GM23338 (cell line): ENCODE results near the gene RNF187. TPM values are rescaled to one million over a fixed set of nuclear protein-coding genes. Genes with fewer than 3 reads are reported as not detected.

Source experiments
- ATAC-seq: fragments of 200-7000 bp; cut with Tn5 transposase; 3 replicates; pipeline ENCODE4 v1.9.1; 2020
- DNase-seq: peaks from one replicate; pipeline ENCODE4 v3.0.0-alpha.2; 2015; ENCODE audit warnings: low spot score
- H2AFZ ChIP-seq: fragments of 200-600 bp; sonication (generic); 2 replicates; pipeline ENCODE4 v1.8.0; 2016; ENCODE audit warnings: antibody characterized with exemption, mild to moderate bottlenecking, moderate library complexity
- H3F3A ChIP-seq: fragments of 200-600 bp; sonication (generic); replicated peaks from 2 replicates; pipeline ENCODE4 v1.8.0; 2017; ENCODE audit warnings: antibody characterized with exemption, mixed run types, low read depth
- H3K27ac ChIP-seq: fragments of 200-600 bp; sonication (generic); 2 replicates; pipeline ENCODE4 v1.6.1; 2016; ENCODE audit warnings: low read depth
- H3K27me3 ChIP-seq: fragments of 200-600 bp; sonication (generic); 2 replicates; pipeline ENCODE4 v1.8.0; 2016; ENCODE audit warnings: mild to moderate bottlenecking, mixed run types, moderate library complexity; ENCODE audit not compliant: insufficient read depth
- H3K36me3 ChIP-seq: fragments of 200-600 bp; sonication (generic); 2 replicates; pipeline ENCODE4 v1.8.0; 2016; ENCODE audit warnings: mild to moderate bottlenecking; ENCODE audit not compliant: insufficient read depth
- H3K4me1 ChIP-seq: fragments of 200-600 bp; sonication (generic); 2 replicates; pipeline ENCODE4 v1.8.0; 2016; ENCODE audit warnings: mild to moderate bottlenecking, moderate library complexity; ENCODE audit not compliant: insufficient read depth
- H3K4me2 ChIP-seq: fragments of 200-600 bp; sonication (generic); 2 replicates; pipeline ENCODE4 v1.7.1; 2017; ENCODE audit warnings: mixed run types
- H3K4me3 ChIP-seq: fragments of 200-600 bp; sonication (generic); 2 replicates; pipeline ENCODE4 v1.6.1; 2016; ENCODE audit warnings: mixed run types
- H3K79me2 ChIP-seq: fragments of 200-600 bp; sonication (generic); replicated peaks from 2 replicates; pipeline ENCODE4 v1.8.0; 2017; ENCODE audit warnings: mild to moderate bottlenecking; ENCODE audit not compliant: insufficient read depth
- H3K9me2 ChIP-seq: fragments of 200-600 bp; sonication (generic); 2 replicates; pipeline ENCODE4 v1.8.0; 2017; ENCODE audit not compliant: insufficient read depth
- H4K20me1 ChIP-seq: fragments of 200-600 bp; sonication (generic); replicated peaks from 2 replicates; pipeline ENCODE4 v1.8.0; 2017; ENCODE audit warnings: mild to moderate bottlenecking; ENCODE audit not compliant: insufficient read depth
- H3K27ac Mint-ChIP-seq: 2 replicates; pipeline ENCODE4 v1.8.0; 2020; ENCODE audit warnings: inconsistent platforms, mild to moderate bottlenecking, moderate library complexity, mixed read lengths
- H3K27me3 Mint-ChIP-seq: 3 replicates; pipeline ENCODE4 v1.8.0; 2022; ENCODE audit warnings: low read depth, mild to moderate bottlenecking, moderate library complexity, mixed read lengths, inconsistent platforms; ENCODE audit not compliant: insufficient read depth, poor library complexity
- H3K36me3 Mint-ChIP-seq: 3 replicates; pipeline ENCODE4 v1.8.0; 2021; ENCODE audit warnings: low read depth, mild to moderate bottlenecking, inconsistent platforms, moderate library complexity, mixed read lengths
- H3K4me1 Mint-ChIP-seq: 3 replicates; pipeline ENCODE4 v1.8.0; 2020; ENCODE audit warnings: mild to moderate bottlenecking, inconsistent platforms, mixed read lengths
- H3K4me3 Mint-ChIP-seq: 3 replicates; pipeline ENCODE4 v1.8.0; 2021; ENCODE audit warnings: moderate library complexity, mild to moderate bottlenecking, inconsistent platforms, mixed read lengths
- H3K9me3 Mint-ChIP-seq: 3 replicates; pipeline ENCODE4 v1.8.0; 2020; ENCODE audit warnings: moderate library complexity, mild to moderate bottlenecking, inconsistent platforms, mixed read lengths
- CREB1 ChIP-seq: fragments of 250-450 bp; sonication (Bioruptor Pico); IDR thresholded peaks from 2 replicates; pipeline ENCODE4 v1.5.0; 2020; ENCODE audit warnings: low read depth, mild to moderate bottlenecking, moderate library complexity
- EZH2 ChIP-seq: fragments of 200-600 bp; sonication (generic); IDR thresholded peaks from one replicate; pipeline ENCODE4 v1.8.0; 2017; ENCODE audit warnings: antibody characterized with exemption, mild to moderate bottlenecking, low read depth; ENCODE audit not compliant: unreplicated experiment
- EZH2phosphoT487 ChIP-seq: fragments of 200-600 bp; sonication (generic); IDR thresholded peaks from one replicate; pipeline ENCODE4 v1.8.1; 2018; ENCODE audit warnings: antibody characterized with exemption; ENCODE audit not compliant: unreplicated experiment
- JUNB ChIP-seq: IDR thresholded peaks from one replicate; pipeline ENCODE4 v1.6.1; 2016; ENCODE audit warnings: antibody characterized with exemption; ENCODE audit not compliant: unreplicated experiment
- NANOG ChIP-seq: IDR thresholded peaks from 2 replicates; pipeline ENCODE4 v1.6.1; 2016; ENCODE audit warnings: antibody characterized with exemption, borderline replicate concordance
- POLR2AphosphoS5 ChIP-seq: IDR thresholded peaks from 2 replicates; pipeline ENCODE4 v1.6.1; 2016; ENCODE audit warnings: antibody characterized with exemption, low read depth
- STAT1 ChIP-seq: IDR thresholded peaks from one replicate; pipeline ENCODE4 v1.6.1; 2016; ENCODE audit warnings: antibody characterized with exemption; ENCODE audit not compliant: unreplicated experiment
- ZNF114 ChIP-seq: fragments of 250-450 bp; sonication (Bioruptor Pico); IDR thresholded peaks from 2 replicates; pipeline ENCODE4 v1.5.0; 2020; ENCODE audit warnings: mild to moderate bottlenecking, moderate library complexity
- ZNF331 ChIP-seq: fragments of 250-450 bp; sonication (Bioruptor Pico); IDR thresholded peaks from 2 replicates; pipeline ENCODE4 v1.5.0; 2020; ENCODE audit warnings: low read depth, mild to moderate bottlenecking, moderate library complexity
- polyA plus RNA-seq: library from polyadenylated mRNA; unstranded; fragments of >200 nt; fragmentation: Nextera tagmentation; extraction: Ambion mirVana; gene quantifications from 2 replicates; pipeline ENCODE4 v1.2.1, GENCODE V29; 2016
- total RNA-seq: library from RNA; depleted of rRNA; stranded (reverse); fragments of >200 nt; shearing (Covaris generic); gene quantifications from 2 replicates; pipeline ENCODE4 v1.2.3, GENCODE V29; 2014
- TF ChIP-seq, protein P1 (sequence below): IDR thresholded peaks from one replicate; pipeline ENCODE4 v1.6.1; 2018; ENCODE audit warnings: antibody characterized with exemption; ENCODE audit not compliant: unreplicated experiment
- TF ChIP-seq, protein P2 (sequence below): IDR thresholded peaks from 2 replicates; pipeline ENCODE4 v1.6.1; 2016; ENCODE audit warnings: antibody characterized with exemption
- TF ChIP-seq, protein P3 (sequence below), 2 experiments: fragments of 200-600 bp in 1 of 2; sonication (generic) in 1 of 2; conservative IDR thresholded peaks; 2 replicates each; pipeline versions ENCODE4 v1.5.1 to v1.6.1; 2016 to 2017; ENCODE audit warnings: antibody characterized with exemption in 2 of 2, low read depth in 2 of 2, mild to moderate bottlenecking in 2 of 2, moderate library complexity in 1 of 2

Gene RNF187
- total and polyA plus RNA-seq, 2 experiments from 2014 or later, result 24.8 to 55.3 TPM

DNA sequence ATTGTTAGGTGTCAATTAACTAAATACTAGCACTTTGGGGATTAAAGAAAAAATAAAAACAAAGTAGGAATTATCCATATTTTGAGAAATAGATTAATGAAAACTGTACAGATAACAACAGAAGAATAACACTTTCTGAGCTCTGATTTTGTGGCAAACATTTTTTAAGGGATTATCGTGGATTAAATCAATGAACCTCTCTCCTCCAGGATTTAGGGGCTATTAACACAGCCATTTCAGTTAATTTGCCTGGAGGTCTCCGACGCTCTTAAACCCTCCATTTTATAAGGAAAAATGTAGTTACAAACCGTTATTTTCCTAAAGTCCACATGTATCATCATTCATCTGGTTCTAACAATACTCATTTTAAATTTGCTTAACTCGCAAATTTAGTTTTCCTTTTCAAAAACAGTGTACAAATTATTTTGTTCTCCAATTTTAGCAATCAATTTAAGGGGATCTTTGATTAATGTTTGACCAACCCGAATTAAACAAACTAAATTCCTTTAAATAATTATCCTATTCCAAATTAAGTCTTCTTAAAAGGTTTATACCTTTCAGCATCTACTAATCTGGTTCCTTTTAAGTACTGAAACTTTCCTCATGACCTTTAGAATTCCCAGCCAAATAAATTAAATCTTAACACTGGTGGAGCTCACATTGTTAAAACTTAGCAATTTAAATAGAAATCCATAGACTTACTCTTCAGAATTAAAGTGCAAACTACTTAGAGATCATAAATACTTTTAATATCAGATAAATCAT lies 30.7 kb upstream of the RNF187 start (continued):
- TF ChIP-seq, protein P1, sequence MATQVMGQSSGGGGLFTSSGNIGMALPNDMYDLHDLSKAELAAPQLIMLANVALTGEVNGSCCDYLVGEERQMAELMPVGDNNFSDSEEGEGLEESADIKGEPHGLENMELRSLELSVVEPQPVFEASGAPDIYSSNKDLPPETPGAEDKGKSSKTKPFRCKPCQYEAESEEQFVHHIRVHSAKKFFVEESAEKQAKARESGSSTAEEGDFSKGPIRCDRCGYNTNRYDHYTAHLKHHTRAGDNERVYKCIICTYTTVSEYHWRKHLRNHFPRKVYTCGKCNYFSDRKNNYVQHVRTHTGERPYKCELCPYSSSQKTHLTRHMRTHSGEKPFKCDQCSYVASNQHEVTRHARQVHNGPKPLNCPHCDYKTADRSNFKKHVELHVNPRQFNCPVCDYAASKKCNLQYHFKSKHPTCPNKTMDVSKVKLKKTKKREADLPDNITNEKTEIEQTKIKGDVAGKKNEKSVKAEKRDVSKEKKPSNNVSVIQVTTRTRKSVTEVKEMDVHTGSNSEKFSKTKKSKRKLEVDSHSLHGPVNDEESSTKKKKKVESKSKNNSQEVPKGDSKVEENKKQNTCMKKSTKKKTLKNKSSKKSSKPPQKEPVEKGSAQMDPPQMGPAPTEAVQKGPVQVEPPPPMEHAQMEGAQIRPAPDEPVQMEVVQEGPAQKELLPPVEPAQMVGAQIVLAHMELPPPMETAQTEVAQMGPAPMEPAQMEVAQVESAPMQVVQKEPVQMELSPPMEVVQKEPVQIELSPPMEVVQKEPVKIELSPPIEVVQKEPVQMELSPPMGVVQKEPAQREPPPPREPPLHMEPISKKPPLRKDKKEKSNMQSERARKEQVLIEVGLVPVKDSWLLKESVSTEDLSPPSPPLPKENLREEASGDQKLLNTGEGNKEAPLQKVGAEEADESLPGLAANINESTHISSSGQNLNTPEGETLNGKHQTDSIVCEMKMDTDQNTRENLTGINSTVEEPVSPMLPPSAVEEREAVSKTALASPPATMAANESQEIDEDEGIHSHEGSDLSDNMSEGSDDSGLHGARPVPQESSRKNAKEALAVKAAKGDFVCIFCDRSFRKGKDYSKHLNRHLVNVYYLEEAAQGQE, result no peak
- TF ChIP-seq, protein P2, sequence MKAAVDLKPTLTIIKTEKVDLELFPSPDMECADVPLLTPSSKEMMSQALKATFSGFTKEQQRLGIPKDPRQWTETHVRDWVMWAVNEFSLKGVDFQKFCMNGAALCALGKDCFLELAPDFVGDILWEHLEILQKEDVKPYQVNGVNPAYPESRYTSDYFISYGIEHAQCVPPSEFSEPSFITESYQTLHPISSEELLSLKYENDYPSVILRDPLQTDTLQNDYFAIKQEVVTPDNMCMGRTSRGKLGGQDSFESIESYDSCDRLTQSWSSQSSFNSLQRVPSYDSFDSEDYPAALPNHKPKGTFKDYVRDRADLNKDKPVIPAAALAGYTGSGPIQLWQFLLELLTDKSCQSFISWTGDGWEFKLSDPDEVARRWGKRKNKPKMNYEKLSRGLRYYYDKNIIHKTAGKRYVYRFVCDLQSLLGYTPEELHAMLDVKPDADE, result no peak
- TF ChIP-seq POLR2AphosphoS5 (no peak), EZH2 (no peak), EZH2phosphoT487 (no peak), ZNF331 (no peak), ZNF114 (CRISPR knock-in tag) (no peak), JUNB (no peak), STAT1 (no peak)
- TF ChIP-seq, protein P3, sequence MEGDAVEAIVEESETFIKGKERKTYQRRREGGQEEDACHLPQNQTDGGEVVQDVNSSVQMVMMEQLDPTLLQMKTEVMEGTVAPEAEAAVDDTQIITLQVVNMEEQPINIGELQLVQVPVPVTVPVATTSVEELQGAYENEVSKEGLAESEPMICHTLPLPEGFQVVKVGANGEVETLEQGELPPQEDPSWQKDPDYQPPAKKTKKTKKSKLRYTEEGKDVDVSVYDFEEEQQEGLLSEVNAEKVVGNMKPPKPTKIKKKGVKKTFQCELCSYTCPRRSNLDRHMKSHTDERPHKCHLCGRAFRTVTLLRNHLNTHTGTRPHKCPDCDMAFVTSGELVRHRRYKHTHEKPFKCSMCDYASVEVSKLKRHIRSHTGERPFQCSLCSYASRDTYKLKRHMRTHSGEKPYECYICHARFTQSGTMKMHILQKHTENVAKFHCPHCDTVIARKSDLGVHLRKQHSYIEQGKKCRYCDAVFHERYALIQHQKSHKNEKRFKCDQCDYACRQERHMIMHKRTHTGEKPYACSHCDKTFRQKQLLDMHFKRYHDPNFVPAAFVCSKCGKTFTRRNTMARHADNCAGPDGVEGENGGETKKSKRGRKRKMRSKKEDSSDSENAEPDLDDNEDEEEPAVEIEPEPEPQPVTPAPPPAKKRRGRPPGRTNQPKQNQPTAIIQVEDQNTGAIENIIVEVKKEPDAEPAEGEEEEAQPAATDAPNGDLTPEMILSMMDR (conservative IDR thresholded peaks at IDR 0.05; ENCODE audit: low read depth in 2 of 2), result no peak

DNA sequence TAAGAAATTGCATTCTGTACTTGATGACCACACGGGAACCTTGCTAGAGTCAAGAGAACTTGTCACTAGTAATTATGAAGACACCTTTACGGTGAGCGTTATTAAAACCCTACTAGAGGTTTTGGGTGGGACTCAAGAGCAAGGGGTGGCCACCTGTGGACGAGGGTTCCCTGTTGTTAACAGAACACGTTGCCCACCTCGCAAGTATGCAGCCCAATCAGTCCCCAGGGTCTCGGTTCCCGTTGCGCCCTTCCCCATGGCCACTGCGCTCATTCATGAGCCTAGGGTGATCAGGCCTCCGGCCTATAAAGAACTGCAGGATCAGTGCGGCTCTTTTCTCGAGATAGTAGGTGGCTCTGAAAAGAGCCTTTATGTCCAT lies 30.2 kb upstream of the RNF187 start:
- TF ChIP-seq EZH2 (no peak), CREB1 (CRISPR knock-in tag) (no peak), POLR2AphosphoS5 (no peak), NANOG (no peak)
- peaks cover 2% of the 10 kb centered on the region; the same call in 1 of the 3 replicates for H3K9me3 Mint-ChIP-seq
- Histone ChIP-seq H2AFZ (no peak overlapping the region), H3F3A (0 out of 2 replicates have a peak, but pooled peaks cover 4% of the 10 kb centered on the region), H3K36me3 (no peaks in the 10 kb centered on the region), H3K27me3 (peaks cover 28% of the 10 kb centered on the region; the same call in 1 of the 2 replicates), H3K27ac (peak overlapping the region; percentile 71), H3K4me3 (peak overlapping the region; percentile 61), H3K9me2 (no peaks in the 10 kb centered on the region), H3K79me2 (peaks cover 19% of the 10 kb centered on the region), H3K4me1 (peaks cover 7% of the 10 kb centered on the region; the same call in 1 of the 2 replicates), H4K20me1 (peaks cover 20% of the 10 kb centered on the region), H3K4me2 (peak overlapping the region; percentile 89)
- ATAC-seq (peak; percentile 34), DNase-seq (no peak)
- peak overlapping the region; percentile 96 for H3K27ac Mint-ChIP-seq
- peaks cover 5% of the 10 kb centered on the region; the same call in 2 of the 3 replicates for H3K36me3 Mint-ChIP-seq
- peak overlapping the region; percentile 86 for H3K4me3 Mint-ChIP-seq
- H3K27me3 Mint-ChIP-seq, result peaks cover 35% of the 10 kb centered on the region
- peaks cover 13% of the 10 kb centered on the region for H3K4me1 Mint-ChIP-seq
